Frontal cortex (tissue), 4 donors: Measurements from ENCODE around the gene SRRM2. TPM values are rescaled to one million over a fixed set of nuclear protein-coding genes. Genes with fewer than 3 reads are reported as not detected.
A peak's percentile ranks its signal among the peaks of the same experiment; 100 is the strongest.

Experiments
- DNase-seq, 2 donors: peaks; one replicate each; pipeline ENCODE4 v3.0.0; 2012; ENCODE audit warnings: low spot score in 2 of 2
- FAIRE-seq: peaks from 2 replicates; lab custom pipeline; 2012; peaks lifted over from hg19 to GRCh38; lab: Jason Lieb, UNC
- total RNA-seq: library from RNA; depleted of rRNA; stranded (reverse); fragments of >200 nt; gene quantifications from one replicate; pipeline ENCODE4 v1.2.3, GENCODE V29; 2014
- donor health status: control.
- donor health status: control.
- donor health status: control.

Gene SRRM2
- total RNA-seq, 1 donor from 2014 or later, result 40.8 TPM

- DNase-seq, result no peak
- no peak for FAIRE-seq
Measured at GRCh38 chr16:2737238-2737605, 15.2 kb upstream of the SRRM2 start.

- DNase-seq (no peak), FAIRE-seq (no peak)
Measured at GRCh38 chr16:2737895-2738418, 14.5 kb upstream of the SRRM2 start.

GRCh38 chr16:2738615-2739014 lies 13.8 kb upstream of the SRRM2 start:
- DNase-seq, result no peak
- no peak for FAIRE-seq

- DNase-seq (no peak), FAIRE-seq (no peak)
Measured at GRCh38 chr16:2739625-2740430, 12.6 kb upstream of the SRRM2 start.

GRCh38 chr16:2740476-2740875 lies 12.0 kb upstream of the SRRM2 start:
- no peak for FAIRE-seq

GRCh38 chr16:2741168-2741567 lies 11.3 kb upstream of the SRRM2 start:
- FAIRE-seq (no peak), DNase-seq (no peak)

More at GRCh38 chr16:2740476-2740875, 12.0 kb upstream of the SRRM2 start:
- DNase-seq, result no peak

- no peak for FAIRE-seq
- no peak for DNase-seq
Measured at GRCh38 chr16:2742323-2743006, 10.0 kb upstream of the SRRM2 start.

- FAIRE-seq (no peak), DNase-seq (no peak)
Measured at GRCh38 chr16:2743007-2743810, 9.2 kb upstream of the SRRM2 start.

- DNase-seq (no peak), FAIRE-seq (no peak)
Measured at GRCh38 chr16:2744711-2745110, 7.7 kb upstream of the SRRM2 start.

GRCh38 chr16:2745116-2745890 lies 7.1 kb upstream of the SRRM2 start:
- FAIRE-seq (no peak), DNase-seq (no peak)

- DNase-seq, result no peak
- no peak for FAIRE-seq
Measured at GRCh38 chr16:2745961-2746360, 6.5 kb upstream of the SRRM2 start.

- DNase-seq, result no peak
- FAIRE-seq, result no peak
Measured at GRCh38 chr16:2748757-2749455, 3.5 kb upstream of the SRRM2 start.

GRCh38 chr16:2749476-2749875 lies 3.0 kb upstream of the SRRM2 start:
- FAIRE-seq (no peak), DNase-seq (no peak)

GRCh38 chr16:2749936-2750335 lies 2.5 kb upstream of the SRRM2 start:
- FAIRE-seq, result no peak
- no peak for DNase-seq

- no peak for DNase-seq
- FAIRE-seq, result no peak
Measured at GRCh38 chr16:2751577-2752034, 832 bp upstream of the SRRM2 start.

GRCh38 chr16:2752850-2753732 lies 653 bp downstream of the SRRM2 start:
- FAIRE-seq (no peak), DNase-seq (peak; percentile 90 to 91)

GRCh38 chr16:2753733-2754020 lies 1.2 kb downstream of the SRRM2 start:
- DNase-seq (peak; percentile 46), FAIRE-seq (no peak)

- no peak for DNase-seq
- no peak for FAIRE-seq
Measured at GRCh38 chr16:2755158-2755557, 2.7 kb downstream of the SRRM2 start.
